ENCODE measurements around the gene OR5L1.

OR5L1 gene

DNA sequence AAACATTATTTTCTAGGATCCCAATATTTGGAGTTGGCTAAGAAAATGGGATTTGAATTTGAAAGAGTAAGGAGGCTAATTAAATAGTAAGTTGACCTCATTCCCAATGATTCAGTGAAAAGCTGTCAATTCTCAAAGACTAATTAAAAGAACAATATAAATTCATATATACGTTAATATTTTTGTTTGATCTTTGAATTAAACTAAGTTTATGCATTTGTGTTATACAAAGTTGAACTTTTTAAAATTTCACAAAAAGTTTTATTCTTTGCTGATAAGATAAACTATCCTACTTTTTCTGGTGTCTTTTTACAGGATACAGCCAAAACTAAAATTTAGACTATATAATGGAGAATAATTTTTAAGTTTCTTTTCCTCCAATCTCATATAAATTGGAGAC, at the start of gene OR5L1:
OR5L1 (plus strand) TSS at position 301 of the 400 bp plus-strand sequence. CDS start 100 bp downstream, outside the sequence.
- no peak for DNase-seq (ENCODE audit: low read depth)

DNA sequence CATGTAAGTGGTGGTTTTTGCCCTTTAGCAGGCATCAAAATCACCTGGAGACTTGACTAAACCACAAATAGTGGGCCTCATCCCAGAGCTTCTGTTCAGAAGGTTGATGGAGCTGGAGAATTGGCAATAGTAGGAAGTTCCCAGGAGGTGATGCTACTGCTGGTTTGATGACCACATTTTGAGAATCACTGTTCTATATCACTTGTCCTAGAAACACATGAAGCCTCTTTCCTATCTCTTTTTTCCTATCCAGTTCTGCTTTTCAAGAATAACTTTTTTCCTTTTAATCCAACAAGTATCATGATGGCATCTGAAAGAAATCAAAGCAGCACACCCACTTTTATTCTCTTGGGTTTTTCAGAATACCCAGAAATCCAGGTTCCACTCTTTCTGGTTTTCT, 38.0 kb upstream of the OR5L1 start, which contains the start of gene OR5D13:
OR5D13 (plus strand) TSS at position 301 of the 400 bp plus-strand sequence; CDS start at position 301, 0 bp downstream.
- no peak for DNase-seq (ENCODE audit: low read depth)

DNA sequence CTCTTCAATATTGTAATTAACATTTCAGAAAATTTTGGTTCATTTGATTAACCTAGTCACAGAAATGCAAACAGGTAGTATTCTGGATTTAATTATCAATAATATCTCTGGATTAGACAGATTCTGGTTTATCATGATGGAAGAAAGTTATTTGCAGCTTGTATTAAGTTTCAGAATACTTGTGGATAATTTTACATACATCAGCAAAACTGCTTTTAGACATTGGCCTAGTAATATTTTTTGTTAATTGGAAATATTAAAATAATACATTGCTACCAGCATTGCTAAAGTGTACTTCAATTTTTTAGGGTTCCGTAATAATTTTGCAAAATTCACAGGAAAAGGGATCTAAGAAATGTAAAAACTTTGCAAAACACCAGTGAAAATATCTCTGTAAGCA, 19.6 kb upstream of the OR5L1 start:
- DNase-seq (ENCODE audit: low read depth) = no peak

DNA sequence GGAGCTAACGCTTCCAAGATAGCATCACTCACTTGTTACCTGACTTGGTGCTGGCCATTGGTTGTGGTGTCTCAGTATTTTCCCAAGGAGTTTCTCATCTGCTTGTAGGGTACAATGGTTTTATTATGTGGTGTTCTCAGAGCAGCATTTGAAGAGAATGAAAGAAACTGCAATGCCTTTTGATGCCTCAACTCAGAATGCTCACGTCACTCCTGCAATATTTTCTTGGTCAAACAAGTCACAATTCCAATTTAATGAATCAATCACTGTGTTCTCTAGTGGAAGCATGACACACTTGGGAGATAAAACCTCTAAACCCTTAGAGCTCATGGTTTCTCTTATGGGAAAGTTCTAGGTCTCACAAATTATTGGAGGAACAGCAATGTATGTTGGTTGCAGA, 17.8 kb upstream of the OR5L1 start:
- no peak for DNase-seq (ENCODE audit: low read depth)

DNA sequence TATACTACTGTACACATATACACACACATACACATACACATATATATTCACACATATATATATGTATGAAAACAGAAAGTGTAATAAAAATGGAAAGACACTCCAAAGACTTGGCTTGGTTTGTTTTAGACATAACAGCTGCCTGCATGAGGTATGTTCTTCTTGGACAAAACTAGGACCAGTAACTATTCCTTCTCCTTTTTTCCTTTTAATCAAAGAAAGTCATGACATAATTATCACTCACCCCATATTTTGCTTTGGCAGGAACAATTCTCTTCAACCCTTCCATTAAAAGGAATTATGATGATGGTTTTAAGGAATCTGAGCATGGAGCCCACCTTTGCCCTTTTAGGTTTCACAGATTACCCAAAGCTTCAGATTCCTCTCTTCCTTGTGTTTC, 15.9 kb upstream of the OR5L1 start, which contains the start of gene OR5D14:
OR5D14 (plus strand) TSS at position 301 of the 400 bp plus-strand sequence; CDS start at position 301, 0 bp downstream.
- no peak for DNase-seq (ENCODE audit: low read depth)

DNA sequence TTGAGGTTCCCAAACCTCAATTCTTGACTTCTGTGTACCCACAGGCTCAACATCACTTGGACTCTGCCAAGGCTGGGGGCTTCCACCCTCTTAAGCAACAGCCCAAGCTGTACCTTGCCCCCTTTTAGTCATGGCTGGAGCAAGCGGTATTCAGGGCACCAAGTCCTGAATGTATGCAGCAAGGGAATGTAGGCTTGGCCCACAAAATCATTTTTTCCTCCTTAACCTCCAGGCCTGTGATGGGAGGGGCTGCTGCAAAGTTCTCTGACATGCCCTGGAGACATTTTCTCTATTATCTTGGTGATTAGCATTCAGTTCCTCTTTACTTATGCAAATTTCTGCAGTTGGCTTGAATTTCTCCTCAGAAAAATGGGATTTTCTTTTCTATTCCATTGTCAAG, 4.9 kb upstream of the OR5L1 start:
- DNase-seq (ENCODE audit: low read depth) = no peak

DNA sequence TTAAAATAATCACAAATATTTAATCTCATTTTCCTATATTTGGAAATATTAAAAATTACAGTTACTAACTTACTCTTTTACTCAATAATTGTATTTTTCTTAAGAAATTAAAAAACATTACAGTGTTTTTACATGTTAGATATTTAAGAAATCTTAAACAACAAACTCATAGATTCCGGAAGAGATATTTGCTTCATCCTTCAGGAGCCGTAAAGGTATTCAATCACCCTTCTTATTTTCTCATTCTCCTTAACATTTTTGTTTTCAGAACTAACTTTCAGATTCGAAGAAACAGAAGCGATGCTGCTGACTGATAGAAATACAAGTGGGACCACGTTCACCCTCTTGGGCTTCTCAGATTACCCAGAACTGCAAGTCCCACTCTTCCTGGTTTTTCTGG, 8.2 kb downstream of the OR5L1 start, which contains the start of gene OR5D18:
OR5D18 (plus strand) TSS at position 301 of the 400 bp plus-strand sequence; CDS start at position 301, 0 bp downstream.
- no peak for DNase-seq (ENCODE audit: low read depth)

DNA sequence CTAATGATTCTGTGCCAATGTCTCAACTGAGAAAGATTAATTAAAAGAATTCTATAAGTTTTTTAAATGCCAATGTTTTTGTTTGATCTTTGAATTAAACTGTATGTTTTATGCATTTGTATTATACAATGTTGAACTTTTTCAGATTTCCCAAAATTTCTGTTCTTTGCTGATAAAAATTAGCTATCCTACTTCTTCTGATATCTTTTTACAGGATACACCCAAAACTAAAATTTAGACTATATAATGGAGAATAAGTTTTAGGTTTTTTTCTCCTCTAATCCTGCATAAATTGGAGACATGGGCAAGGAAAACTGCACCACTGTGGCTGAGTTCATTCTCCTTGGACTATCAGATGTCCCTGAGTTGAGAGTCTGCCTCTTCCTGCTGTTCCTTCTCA, 15.8 kb downstream of the OR5L1 start, which contains the start of gene OR5L2:
OR5L2 (plus strand) TSS at position 301 of the 400 bp plus-strand sequence; CDS start at position 301, 0 bp downstream.
- no peak for DNase-seq (ENCODE audit: low read depth)

DNA sequence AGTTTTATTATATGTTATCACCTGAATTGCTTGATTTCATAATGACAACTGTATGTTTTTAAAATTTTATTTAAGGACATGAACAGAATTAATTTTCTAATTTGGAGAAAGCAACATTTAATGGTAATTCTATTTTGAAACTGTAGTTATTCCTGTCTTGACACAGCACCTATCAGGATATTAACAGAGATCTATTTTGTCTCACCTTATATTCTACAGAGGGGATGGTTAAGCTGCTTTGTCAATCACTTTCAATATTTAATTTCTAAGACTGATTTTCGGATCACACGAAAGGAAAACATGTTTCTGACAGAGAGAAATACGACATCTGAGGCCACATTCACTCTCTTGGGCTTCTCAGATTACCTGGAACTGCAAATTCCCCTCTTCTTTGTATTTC, 27.3 kb downstream of the OR5L1 start, which contains the start of gene OR5D16:
OR5D16 (plus strand) TSS at position 301 of the 400 bp plus-strand sequence; CDS start at position 301, 0 bp downstream.
- no peak for DNase-seq (ENCODE audit: low read depth)

DNA sequence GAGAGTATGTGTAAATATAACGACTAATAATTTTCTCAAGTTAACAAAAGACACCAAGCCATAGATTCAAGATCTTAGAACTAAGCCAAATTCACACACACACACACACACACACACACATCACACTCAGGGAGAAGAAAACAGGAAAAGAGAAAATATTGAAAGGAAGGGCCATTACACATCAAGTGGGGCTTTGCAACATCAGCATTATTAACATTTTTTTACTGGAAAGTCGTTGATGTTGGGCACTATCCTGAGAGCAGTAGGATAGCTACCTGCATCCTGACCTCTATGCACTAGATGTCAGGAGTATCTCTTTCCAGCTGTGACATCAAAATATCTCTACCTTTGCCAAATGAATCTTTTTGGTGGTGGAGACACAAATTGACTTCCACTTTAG, 36.3 kb downstream of the OR5L1 start:
- DNase-seq (ENCODE audit: low read depth) = no peak

DNA sequence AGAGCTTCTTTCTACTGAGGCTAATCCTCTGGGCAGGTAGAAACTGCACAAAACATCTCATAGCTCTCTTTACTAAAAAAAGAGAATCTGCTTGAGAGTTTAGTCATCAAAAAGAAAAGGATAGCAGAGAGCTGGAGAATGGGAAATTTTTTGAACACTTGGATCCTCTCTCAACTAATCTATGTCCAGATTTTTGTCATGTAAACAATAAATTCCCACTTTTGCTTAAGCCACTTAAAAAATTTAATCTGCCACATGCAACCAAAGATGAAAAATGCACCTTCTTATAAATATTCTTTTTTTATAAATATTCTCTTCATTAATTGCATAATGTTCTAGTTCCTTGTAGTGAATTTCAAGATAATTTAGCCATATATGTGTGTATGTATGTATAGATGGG, 37.9 kb downstream of the OR5L1 start:
- no peak for DNase-seq (ENCODE audit: low read depth)

DNA sequence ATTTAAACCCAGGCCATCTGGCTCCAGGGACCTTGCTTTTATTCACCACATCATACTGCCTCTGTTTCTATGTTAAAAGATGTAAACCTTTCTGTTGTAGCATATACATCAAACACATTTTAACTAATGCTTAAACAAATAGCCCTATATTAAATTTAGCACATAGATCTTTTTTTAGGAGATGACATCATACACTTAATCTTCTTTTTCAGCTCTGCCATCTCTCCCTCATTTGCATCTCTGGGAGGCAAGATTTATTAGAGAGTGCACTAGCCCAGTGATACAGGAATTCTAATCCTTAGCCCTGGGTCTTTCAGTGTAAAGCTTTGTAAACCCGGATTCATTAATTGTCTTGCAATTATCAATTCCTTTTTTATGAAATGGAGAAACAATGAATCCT, 41.0 kb downstream of the OR5L1 start:
- DNase-seq (ENCODE audit: low read depth) = no peak

DNA sequence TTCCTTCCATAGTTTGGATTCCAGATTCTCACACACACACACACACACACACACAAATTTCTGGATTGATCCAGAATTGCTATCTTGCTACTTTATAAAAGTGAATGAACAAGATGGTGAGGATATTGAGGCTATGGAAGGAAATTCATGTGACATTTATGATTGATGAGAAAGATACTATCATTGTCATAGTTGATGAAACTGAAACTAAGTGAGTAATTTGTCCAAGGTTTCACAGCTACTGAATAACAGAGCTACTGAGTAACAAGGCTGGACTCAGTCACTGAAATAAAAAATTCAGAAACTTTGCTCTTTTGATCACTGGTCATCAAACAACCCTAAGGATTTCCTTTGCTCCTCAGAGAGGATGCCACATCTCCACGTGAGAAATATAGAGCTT, 43.5 kb downstream of the OR5L1 start:
- no peak for DNase-seq (ENCODE audit: low read depth)
